Thyroid gland (tissue), 4 donors: ENCODE measurements around the gene ZNF154.

ENCODE experiments used
- POLR2A ChIP-seq, 2 donors: fragments of 450-650 bp; IDR thresholded peaks; one replicate each; pipeline ENCODE4 v1.6.1; 2017; ENCODE audit warnings: antibody characterized with exemption in 2 of 2, mild to moderate bottlenecking in 2 of 2, moderate library complexity in 1 of 2
- TF ChIP-seq, protein P1 (sequence below), 6 experiments: fragments of 200-600 bp in 3 of 6; fragments of 450-650 bp in 3 of 6; sonication (generic) in 3 of 6; IDR thresholded peaks; one replicate each; pipeline ENCODE4 v1.5.1; 2016 to 2019; ENCODE audit warnings: antibody characterized with exemption in 6 of 6, mild to moderate bottlenecking in 2 of 6, inconsistent platforms in 1 of 6, moderate library complexity in 1 of 6

DNA sequence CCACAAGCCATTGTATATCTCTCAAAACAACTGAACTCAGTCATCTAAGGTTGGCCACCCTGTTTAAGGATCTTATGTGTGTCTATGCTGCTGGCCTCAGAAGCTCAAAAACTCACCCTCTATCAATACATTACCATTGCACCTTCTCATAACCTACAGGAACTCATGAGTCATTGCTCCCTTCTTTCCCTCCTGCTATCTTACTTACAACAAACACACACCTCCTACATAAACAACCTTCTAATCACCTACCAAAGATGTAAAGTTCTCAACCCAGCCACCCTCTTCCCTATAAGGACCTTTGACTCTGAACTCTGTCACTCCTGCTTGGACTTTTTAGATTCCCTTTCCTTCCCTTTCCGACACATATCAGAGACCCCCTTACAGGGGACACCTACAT is 53.6 kb downstream of the ZNF154 start:
- TF ChIP-seq, protein P1, sequence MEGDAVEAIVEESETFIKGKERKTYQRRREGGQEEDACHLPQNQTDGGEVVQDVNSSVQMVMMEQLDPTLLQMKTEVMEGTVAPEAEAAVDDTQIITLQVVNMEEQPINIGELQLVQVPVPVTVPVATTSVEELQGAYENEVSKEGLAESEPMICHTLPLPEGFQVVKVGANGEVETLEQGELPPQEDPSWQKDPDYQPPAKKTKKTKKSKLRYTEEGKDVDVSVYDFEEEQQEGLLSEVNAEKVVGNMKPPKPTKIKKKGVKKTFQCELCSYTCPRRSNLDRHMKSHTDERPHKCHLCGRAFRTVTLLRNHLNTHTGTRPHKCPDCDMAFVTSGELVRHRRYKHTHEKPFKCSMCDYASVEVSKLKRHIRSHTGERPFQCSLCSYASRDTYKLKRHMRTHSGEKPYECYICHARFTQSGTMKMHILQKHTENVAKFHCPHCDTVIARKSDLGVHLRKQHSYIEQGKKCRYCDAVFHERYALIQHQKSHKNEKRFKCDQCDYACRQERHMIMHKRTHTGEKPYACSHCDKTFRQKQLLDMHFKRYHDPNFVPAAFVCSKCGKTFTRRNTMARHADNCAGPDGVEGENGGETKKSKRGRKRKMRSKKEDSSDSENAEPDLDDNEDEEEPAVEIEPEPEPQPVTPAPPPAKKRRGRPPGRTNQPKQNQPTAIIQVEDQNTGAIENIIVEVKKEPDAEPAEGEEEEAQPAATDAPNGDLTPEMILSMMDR (IDR thresholded peaks at IDR 0.05), result no peak
- TF ChIP-seq POLR2A (IDR thresholded peaks at IDR 0.05), result no peak
